ENCODE data around the gene HSD17B11.

HSD17B11 gene

GRCh38 chr4:87390891-87391575, at the start of gene HSD17B11 (continued):
- TF ChIP-seq YY2 (tag by site-specific recombination; IDR thresholded peaks at IDR 0.05) (no peak), ATF2 (tag by site-specific recombination; IDR thresholded peaks at IDR 0.05; ENCODE audit: low read depth) (no peak), ZNF645 (tag by site-specific recombination; IDR thresholded peaks at IDR 0.05) (no peak), SP7 (tag by site-specific recombination; IDR thresholded peaks at IDR 0.05) (peak; percentile 38; the same call in 1 of the 2 replicates), ZNF596 (tag by site-specific recombination; IDR thresholded peaks at IDR 0.05) (no peak), ZBTB7A (tag by site-specific recombination; IDR thresholded peaks at IDR 0.05; ENCODE audit: low read depth) (no peak), ZNF148 (tag by site-specific recombination; IDR thresholded peaks at IDR 0.05; ENCODE audit: borderline replicate concordance) (no peak), ZNF280D (tag by site-specific recombination; IDR thresholded peaks at IDR 0.05) (no peak), ZNF548 (tag by site-specific recombination; IDR thresholded peaks at IDR 0.05) (no peak), ZNF112 (tag by site-specific recombination; IDR thresholded peaks at IDR 0.05) (no peak), ZNF518A (tag by site-specific recombination; conservative IDR thresholded peaks at IDR 0.05; ENCODE audit: low read depth) (no peak), BCL11B (tag by site-specific recombination; IDR thresholded peaks at IDR 0.05; ENCODE audit: low read depth) (no peak), ZNF513 (tag by site-specific recombination; IDR thresholded peaks at IDR 0.05) (no peak), ZNF654 (tag by site-specific recombination; IDR thresholded peaks at IDR 0.05; ENCODE audit: low read depth) (no peak), ZNF404 (tag by site-specific recombination; IDR thresholded peaks at IDR 0.05) (no peak), ZNF514 (tag by site-specific recombination; IDR thresholded peaks at IDR 0.05) (no peak), PRDM10 (tag by site-specific recombination; IDR thresholded peaks at IDR 0.05) (peak; percentile 64), KLF9 (tag by site-specific recombination; IDR thresholded peaks at IDR 0.05; ENCODE audit: low read depth) (no peak)

Measured in HEK293 (cell line).